SIG-M5 treated with dmso at 0.1 percent for 504 hours (cell line): Measurements from ENCODE around the gene ZNF649.

Experiments
- DNase-seq: peaks from one replicate; lab custom pipeline; 2025; ENCODE audit not compliant: unreplicated experiment; lab: John Stamatoyannopoulos, UW

Gene ZNF649

DNA sequence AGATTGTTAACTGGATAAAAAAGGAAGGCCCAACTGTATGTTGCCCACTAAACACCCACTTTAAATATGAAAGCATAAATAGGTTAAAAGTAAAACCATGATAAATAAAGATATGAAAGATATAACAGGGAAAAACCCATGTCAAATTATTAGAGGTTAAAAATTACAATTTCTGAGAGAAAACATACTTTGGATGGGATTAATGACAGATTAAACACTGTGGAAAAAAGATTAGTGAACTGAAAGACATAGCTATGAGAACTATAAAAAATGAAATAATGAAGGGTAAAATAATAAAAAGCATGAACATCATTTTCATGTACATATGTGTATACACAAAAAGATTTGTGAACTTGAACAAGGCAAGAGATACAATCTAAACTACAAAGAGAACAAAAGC is 14.9 kb downstream of the ZNF649 start:
- DNase-seq = no peak

DNA sequence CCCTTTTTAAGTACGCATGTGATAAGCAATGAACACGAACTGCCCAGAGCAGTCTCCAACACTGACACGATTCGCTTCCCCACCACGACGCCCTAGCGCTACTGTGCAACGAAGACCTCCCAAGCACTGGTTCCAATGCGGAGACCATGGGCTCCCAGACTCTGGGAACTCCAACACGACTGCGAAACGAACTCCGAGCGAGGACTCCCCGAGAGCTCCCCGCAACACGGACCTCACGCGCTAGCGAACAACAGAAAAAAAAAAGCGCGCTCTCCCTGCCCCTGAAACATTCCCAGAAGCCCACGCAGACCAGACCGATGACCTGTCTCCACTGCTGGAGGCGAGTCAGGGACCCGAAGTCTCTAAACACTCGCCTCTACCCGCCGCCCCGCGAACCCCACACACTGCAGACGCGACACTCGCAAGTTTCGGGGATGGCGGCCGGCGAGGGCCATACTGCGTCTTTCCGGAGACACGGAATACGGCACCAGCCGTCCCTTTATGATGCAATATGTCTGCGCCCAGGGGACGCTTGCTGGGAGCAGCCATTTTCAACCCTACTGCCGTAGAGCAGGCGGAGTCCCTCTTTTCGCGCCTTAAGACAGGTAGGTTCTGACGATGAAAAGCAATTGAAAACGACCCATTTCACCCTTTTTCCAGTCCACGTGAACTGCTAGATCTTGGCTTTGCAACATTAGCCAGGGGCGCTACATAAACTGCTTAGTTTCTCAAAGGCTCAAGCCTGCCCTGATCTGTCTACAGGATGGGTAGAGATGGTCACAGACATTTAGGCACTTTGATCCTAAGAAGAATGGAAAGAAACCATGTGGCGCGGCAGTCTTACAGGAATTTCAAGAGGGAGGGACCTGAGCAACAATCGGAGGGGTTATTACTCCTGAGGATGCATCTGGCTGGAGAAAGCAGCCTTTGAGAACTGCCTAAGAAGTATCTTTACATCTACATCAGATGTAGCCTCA is 17.0 kb downstream of the ZNF649 start, which contains the start of gene ZNF577:
Gene ZNF577, minus strand, starts transcription at position 430 of the 977 bp plus-strand sequence. CDS start 7,569 bp downstream, outside the sequence.
- DNase-seq = no peak

DNA sequence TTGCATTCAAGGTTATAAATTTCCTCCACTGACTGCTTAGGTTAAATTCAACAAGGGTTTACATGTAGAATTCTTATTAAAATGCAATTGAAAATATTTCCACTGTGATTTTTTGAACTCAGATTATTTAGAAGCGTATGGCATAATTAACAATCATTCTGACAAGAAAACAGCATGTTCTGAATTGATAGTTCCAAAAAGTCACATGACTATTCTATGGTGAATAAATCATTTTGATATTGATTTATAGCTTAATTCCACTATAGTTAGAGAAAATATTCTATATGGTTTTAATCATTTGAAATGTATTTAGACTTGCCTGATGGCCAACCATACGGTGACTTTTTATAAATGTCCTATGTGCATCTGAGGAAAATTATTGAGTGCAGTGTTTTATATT is 20.1 kb downstream of the ZNF649 start:
- no peak for DNase-seq

DNA sequence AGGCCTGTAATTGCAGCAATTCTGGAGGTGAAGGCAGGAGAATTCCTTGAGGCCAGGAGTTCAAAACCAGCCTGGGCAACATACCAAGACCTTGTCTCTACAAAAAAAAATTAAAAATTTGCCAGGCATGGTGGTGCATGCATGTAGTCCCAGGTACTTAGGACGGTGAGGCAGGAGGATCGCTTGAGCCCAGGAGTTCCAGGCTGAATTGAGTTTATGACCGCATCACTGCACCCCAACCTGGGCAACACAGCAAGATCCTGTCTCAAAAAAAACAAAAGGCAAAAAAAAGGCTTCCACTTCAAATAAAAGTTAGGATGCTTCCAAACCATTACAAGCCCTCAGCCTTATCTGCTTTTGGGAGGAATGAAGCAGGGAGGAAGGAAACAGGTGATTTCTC is 22.3 kb downstream of the ZNF649 start:
- no peak for DNase-seq

DNA sequence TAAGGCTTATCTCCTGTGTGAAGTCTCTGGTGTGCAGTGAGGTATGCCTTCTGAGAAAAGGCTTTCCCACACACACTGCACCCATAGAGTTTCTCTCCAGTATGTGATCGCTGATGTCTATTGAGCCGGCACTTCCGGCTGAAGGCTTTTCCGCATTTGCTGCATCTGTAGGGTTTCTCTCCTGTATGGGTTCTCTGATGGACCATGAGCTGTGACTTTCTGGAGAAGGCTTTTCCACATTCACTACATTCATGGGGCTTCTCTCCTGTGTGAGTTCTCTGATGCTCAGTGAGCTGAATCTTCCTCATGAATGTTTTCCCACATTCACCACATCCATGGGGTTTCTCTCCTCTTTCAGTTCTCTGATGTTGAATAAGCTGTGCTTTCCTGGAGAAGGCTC is 31.7 kb downstream of the ZNF649 start:
- no peak for DNase-seq

DNA sequence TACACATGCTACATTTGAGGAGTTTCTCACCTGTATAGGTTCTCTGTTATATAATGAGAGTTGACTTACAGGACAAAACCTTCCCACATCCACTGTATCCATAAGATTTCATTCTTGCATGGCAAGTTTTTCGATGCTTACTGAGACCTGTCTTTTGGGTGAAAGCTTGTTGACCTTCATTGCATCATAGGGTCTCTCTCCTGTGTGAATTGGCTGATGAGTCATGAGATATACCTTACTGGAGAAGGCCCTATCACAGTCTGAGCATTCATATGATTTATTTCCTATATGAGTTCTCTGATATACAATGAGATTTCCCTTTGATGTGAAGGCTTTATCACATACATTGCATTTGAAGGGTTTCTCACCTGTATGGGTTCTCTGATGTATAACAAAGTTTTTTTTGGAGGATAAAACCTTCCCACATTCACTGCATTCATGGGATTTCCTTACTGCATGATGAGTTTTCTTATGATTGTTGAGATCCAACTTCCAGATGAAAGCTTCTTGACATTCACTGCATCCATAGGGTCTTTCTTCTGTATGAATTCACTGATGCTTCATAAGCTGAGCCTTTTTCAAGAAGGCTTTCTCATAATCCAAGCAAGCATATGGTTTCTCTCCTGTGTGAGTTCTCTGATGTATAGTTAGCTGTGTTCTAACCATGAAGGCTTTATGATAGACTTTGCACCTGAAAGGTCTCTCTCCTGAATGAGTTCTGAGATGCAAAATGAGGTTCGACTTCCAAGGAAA is 42.8 kb downstream of the ZNF649 start:
- no peak for DNase-seq
